CD4-positive, CD25-positive, alpha-beta regulatory T cell (primary cell): Measurements from ENCODE around the gene DAGLA. TPM values are rescaled to one million over a fixed set of nuclear protein-coding genes. Genes with fewer than 3 reads are reported as not detected.

Experiments
- ATAC-seq, 2 donors: fragments of 150-1000 bp; cut with Tn5 transposase; one replicate each; pipeline ENCODE4 v1.10.0; 2021; ENCODE audit warnings: low read depth in 2 of 2, moderate number of reproducible peaks in 2 of 2, moderate library complexity in 1 of 2
- DNase-seq, 3 donors: peaks; one replicate each; pipeline versions ENCODE4 v3.0.0 to v3.0.0-alpha.2; 2012 to 2022; ENCODE audit warnings: mixed read lengths in 1 of 3
- H3K27ac ChIP-seq: one replicate; pipeline ENCODE4 v1.7.0; 2013; ENCODE audit warnings: mild to moderate bottlenecking, low read length; ENCODE audit not compliant: insufficient read depth, poor library complexity, severe bottlenecking
- H3K27me3 ChIP-seq: one replicate; pipeline ENCODE4 v1.7.0; 2013; ENCODE audit warnings: low read length; ENCODE audit not compliant: control insufficient read depth, insufficient read depth
- H3K36me3 ChIP-seq: one replicate; pipeline ENCODE4 v1.7.0; 2013; ENCODE audit warnings: mild to moderate bottlenecking, low read length, moderate library complexity; ENCODE audit not compliant: control insufficient read depth, insufficient read depth
- H3K4me1 ChIP-seq: 2 replicates; pipeline ENCODE4 v1.7.0; 2013; ENCODE audit warnings: mild to moderate bottlenecking, low read length; ENCODE audit not compliant: insufficient read depth, control insufficient read depth, poor library complexity, severe bottlenecking
- H3K4me3 ChIP-seq: one replicate; pipeline ENCODE4 v1.7.0; 2013; ENCODE audit warnings: low read depth, mild to moderate bottlenecking, low read length, moderate library complexity
- H3K9me3 ChIP-seq, 2 experiments: 1 replicate in 1 of 2; 2 replicates in 1 of 2; pipeline ENCODE4 v1.7.0; 2013; ENCODE audit warnings: low read length in 2 of 2, mild to moderate bottlenecking in 1 of 2, moderate library complexity in 1 of 2; ENCODE audit not compliant: control insufficient read depth in 2 of 2
- H3K27ac Mint-ChIP-seq, 3 donors: one replicate each; pipeline ENCODE4 v1.8.0; 2020 to 2022; ENCODE audit warnings: mild to moderate bottlenecking in 3 of 3, mixed read lengths in 3 of 3, moderate library complexity in 2 of 3
- H3K27me3 Mint-ChIP-seq: one replicate; pipeline ENCODE4 v1.8.0; 2022; ENCODE audit warnings: mild to moderate bottlenecking, mixed read lengths
- H3K36me3 Mint-ChIP-seq: one replicate; pipeline ENCODE4 v1.8.0; 2020; ENCODE audit warnings: mixed read lengths
- H3K4me1 Mint-ChIP-seq, 4 donors: one replicate each; pipeline ENCODE4 v1.8.0; 2020 to 2022; ENCODE audit warnings: mixed read lengths in 4 of 4, mild to moderate bottlenecking in 1 of 4
- H3K4me3 Mint-ChIP-seq, 4 donors: one replicate each; pipeline ENCODE4 v1.8.0; 2020 to 2022; ENCODE audit warnings: mild to moderate bottlenecking in 4 of 4, mixed read lengths in 4 of 4, moderate library complexity in 3 of 4
- H3K9me3 Mint-ChIP-seq, 7 donors: one replicate each; pipeline ENCODE4 v1.8.0; 2020 to 2022; ENCODE audit warnings: mixed read lengths in 7 of 7, mild to moderate bottlenecking in 3 of 7, moderate library complexity in 2 of 7
- polyA plus RNA-seq, 4 donors: library from polyadenylated mRNA; unstranded; fragments of 300-500 nt; fragmentation: Illumina TruSeq; gene quantifications; one replicate each; pipeline ENCODE4 v1.2.3, GENCODE V29; 2021
- total RNA-seq: library from RNA; stranded (reverse); gene quantifications from one replicate; pipeline ENCODE4 v1.2.3, GENCODE V29; 2022

DAGLA gene
- total and polyA plus RNA-seq, 5 donors from 2014 or later, result 0.08 to 0.94 (median 0.10) TPM; not detected in 2

DNA sequence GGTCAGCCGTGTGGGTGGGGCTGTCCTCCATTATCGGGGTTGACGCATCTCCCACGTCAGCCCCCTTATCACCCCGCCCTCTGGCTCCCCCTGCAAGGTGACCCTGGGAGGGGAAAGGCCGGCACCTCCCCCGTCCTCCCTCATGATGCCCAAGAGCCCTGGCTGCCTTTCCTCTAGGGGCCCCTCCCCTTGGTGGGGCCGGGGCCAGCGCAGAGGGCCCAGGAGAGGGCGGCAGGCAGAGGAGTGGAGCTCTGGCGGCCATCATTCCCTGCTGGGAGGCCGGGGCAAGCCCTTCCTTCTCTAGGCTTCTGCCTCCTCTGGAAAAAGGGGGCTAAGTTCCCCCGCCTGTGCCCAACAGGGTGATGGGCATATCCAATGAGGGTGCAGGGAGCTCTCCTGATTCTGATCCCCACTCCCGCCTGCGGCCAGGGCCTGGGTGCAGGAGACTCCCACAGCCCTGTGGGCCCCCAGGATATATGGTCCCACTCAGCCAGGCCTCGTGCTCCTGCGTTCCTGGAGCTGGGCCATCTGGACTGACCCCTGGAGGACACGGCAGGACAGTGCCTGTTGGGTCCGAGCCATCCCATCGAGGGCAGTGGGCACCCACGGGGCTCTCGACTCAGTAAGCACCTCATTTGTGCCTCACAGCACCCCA lies 84.5 kb downstream of the DAGLA start:
- H3K4me3 ChIP-seq, result no peak overlapping the region
- H3K36me3 ChIP-seq, result no peaks in the 10 kb centered on the region
- ATAC-seq, result no peak
- Mint-ChIP-seq H3K27ac (no peak overlapping the region), H3K4me1 (peaks cover 0 to 6% (median 0%) of the 10 kb centered on the region in 4 donors), H3K4me3 (no peak overlapping the region), H3K36me3 (no peaks in the 10 kb centered on the region), H3K27me3 (no peaks in the 10 kb centered on the region), H3K9me3 (no peaks in the 10 kb centered on the region)
- H3K27me3 ChIP-seq, result no peaks in the 10 kb centered on the region
- DNase-seq, result no peak
- no peaks in the 10 kb centered on the region for H3K4me1 ChIP-seq
- H3K9me3 ChIP-seq, result no peaks in the 10 kb centered on the region
- no peak overlapping the region for H3K27ac ChIP-seq

GRCh38 chr11:61765550-61766253 lies 85.5 kb downstream of the DAGLA start:
- Mint-ChIP-seq H3K4me1 (peaks cover 0 to 6% (median 0%) of the 10 kb centered on the region in 4 donors), H3K4me3 (no peak overlapping the region), H3K27me3 (no peaks in the 10 kb centered on the region), H3K36me3 (no peaks in the 10 kb centered on the region), H3K27ac (no peak overlapping the region), H3K9me3 (no peaks in the 10 kb centered on the region)
- ATAC-seq (no peak), DNase-seq (no peak)
- Histone ChIP-seq H3K9me3 (no peaks in the 10 kb centered on the region), H3K27ac (no peak overlapping the region), H3K36me3 (no peaks in the 10 kb centered on the region), H3K4me1 (no peaks in the 10 kb centered on the region), H3K27me3 (no peaks in the 10 kb centered on the region), H3K4me3 (no peak overlapping the region)

- no peaks in the 10 kb centered on the region for H3K4me1 ChIP-seq
- DNase-seq (no peak), ATAC-seq (no peak)
- H3K9me3 ChIP-seq, result no peaks in the 10 kb centered on the region
- H3K27me3 Mint-ChIP-seq, result no peaks in the 10 kb centered on the region
- H3K4me3 ChIP-seq, result no peak overlapping the region
- peaks cover 0 to 1% (median 0%) of the 10 kb centered on the region in 7 donors for H3K9me3 Mint-ChIP-seq
- no peak overlapping the region for H3K4me3 Mint-ChIP-seq
- H3K27ac ChIP-seq, result no peak overlapping the region
- H3K4me1 Mint-ChIP-seq, result peaks cover 0 to 6% (median 1%) of the 10 kb centered on the region in 4 donors
- no peak overlapping the region for H3K27ac Mint-ChIP-seq
- no peaks in the 10 kb centered on the region for H3K36me3 ChIP-seq
- H3K36me3 Mint-ChIP-seq, result no peaks in the 10 kb centered on the region
- no peaks in the 10 kb centered on the region for H3K27me3 ChIP-seq
Measured at GRCh38 chr11:61766353-61766841, 86.2 kb downstream of the DAGLA start.

DNA sequence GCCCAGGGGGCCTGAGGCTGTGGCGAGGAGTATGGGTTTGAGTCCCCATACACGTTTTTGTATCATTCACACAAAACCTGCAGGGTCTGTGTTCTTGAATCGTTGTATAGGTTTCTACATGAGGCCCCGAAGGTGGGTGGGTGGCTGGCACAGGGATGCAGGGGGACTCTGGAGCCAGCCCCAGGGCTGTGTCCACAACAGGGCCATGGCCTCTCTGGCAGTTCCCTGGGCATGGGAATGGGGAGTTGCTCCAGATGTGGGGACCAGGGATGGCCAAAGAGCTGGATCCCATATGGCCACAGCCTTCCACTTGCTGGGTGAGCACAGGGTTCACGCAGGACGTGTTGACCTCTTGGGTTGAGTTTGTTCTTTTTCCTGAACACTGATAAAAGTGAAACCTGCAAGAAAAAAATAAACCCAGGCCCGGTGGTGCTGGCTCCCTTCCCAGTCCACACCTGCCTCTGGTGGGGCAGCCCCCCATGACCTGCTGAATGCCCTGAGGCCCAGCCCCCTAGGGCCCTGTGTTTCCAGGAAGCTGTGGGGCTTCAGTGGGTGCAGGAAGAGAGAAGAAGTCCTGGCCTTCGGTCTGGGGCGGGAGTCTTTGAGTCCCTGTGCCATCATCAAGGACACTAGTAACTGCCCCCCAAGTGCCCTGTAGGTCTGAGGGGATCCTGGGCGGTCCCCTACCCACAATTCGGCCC lies 88.3 kb downstream of the DAGLA start:
- Histone ChIP-seq H3K4me1 (peaks cover 7% of the 10 kb centered on the region), H3K36me3 (no peaks in the 10 kb centered on the region), H3K4me3 (no peak overlapping the region), H3K27ac (no peak overlapping the region), H3K27me3 (no peaks in the 10 kb centered on the region), H3K9me3 (no peaks in the 10 kb centered on the region)
- Mint-ChIP-seq H3K9me3 (peaks cover 0 to 1% (median 0%) of the 10 kb centered on the region in 7 donors), H3K27me3 (no peaks in the 10 kb centered on the region), H3K4me1 (peaks cover 0 to 2% (median 0%) of the 10 kb centered on the region in 4 donors), H3K4me3 (no peak overlapping the region), H3K36me3 (no peaks in the 10 kb centered on the region), H3K27ac (no peak overlapping the region)
- ATAC-seq, result no peak
- no peak for DNase-seq

DNA sequence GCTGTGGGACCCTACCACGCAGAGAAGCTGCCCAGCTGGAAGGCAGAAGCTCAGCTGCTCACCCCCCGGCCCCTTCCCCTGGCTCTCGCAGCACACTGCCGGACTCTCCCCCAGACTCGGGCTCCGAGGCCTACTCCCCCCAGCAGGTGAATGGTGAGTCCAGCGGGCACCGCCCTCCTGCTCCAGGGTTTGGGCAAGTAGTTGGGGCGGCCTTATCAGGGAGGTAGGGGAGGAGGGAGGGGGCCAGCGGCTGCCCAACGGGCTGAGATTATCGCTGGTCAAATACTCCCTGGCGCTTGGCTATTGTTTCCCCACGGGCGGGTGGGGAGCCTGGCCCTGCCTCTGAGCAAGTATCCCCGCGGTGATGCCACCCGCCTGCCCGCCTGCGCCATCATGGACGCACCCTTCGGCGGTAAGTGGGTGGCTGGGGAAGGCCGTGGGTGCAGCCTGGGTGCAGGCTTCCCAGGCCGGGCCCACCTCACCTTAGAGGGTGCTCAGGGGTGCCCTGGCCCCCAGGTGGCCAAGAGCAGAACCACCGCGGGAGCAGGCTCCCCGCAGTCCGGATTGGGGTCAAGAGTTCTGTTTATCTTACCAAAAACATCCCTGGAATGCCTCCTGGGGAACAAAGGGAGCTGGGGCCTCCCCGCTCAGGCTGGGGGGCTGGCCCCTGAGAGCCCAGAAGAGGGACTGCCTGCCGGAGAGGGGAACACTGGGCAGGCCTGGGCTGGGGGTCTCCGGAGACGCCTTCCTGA lies 89.2 kb downstream of the DAGLA start:
- H3K27ac ChIP-seq, result no peak overlapping the region
- no peaks in the 10 kb centered on the region for H3K36me3 Mint-ChIP-seq
- H3K4me3 Mint-ChIP-seq, result no peak overlapping the region
- DNase-seq, result no peak
- ATAC-seq, result no peak
- no peaks in the 10 kb centered on the region for H3K36me3 ChIP-seq
- no peak overlapping the region for H3K4me3 ChIP-seq
- peaks cover 0 to 1% (median 0%) of the 10 kb centered on the region in 7 donors for H3K9me3 Mint-ChIP-seq
- no peak overlapping the region for H3K27ac Mint-ChIP-seq
- peaks cover 7% of the 10 kb centered on the region for H3K4me1 ChIP-seq
- peaks cover 0 to 2% (median 0%) of the 10 kb centered on the region in 4 donors for H3K4me1 Mint-ChIP-seq
- no peaks in the 10 kb centered on the region for H3K27me3 Mint-ChIP-seq
- no peaks in the 10 kb centered on the region for H3K9me3 ChIP-seq
- H3K27me3 ChIP-seq, result no peaks in the 10 kb centered on the region

GRCh38 chr11:61769946-61770683 lies 89.9 kb downstream of the DAGLA start:
- ATAC-seq, result no peak
- Histone ChIP-seq H3K36me3 (no peaks in the 10 kb centered on the region), H3K4me1 (peaks cover 7% of the 10 kb centered on the region), H3K27me3 (no peaks in the 10 kb centered on the region), H3K4me3 (no peak overlapping the region), H3K27ac (no peak overlapping the region), H3K9me3 (no peaks in the 10 kb centered on the region)
- H3K4me3 Mint-ChIP-seq, result no peak overlapping the region
- DNase-seq, result no peak
- H3K27ac Mint-ChIP-seq, result no peak overlapping the region
- no peaks in the 10 kb centered on the region for H3K27me3 Mint-ChIP-seq
- no peaks in the 10 kb centered on the region for H3K36me3 Mint-ChIP-seq
- peaks cover 0 to 2% (median 0%) of the 10 kb centered on the region in 4 donors for H3K4me1 Mint-ChIP-seq
- H3K9me3 Mint-ChIP-seq, result peaks cover 0 to 1% (median 0%) of the 10 kb centered on the region in 7 donors
